Measurements from ENCODE around the gene WNT4.

Gene WNT4

GRCh38 chr1:22128392-22128791 is 14.5 kb downstream of the WNT4 start:
- DNase-seq = no peak

GRCh38 chr1:22127731-22128130 is 15.2 kb downstream of the WNT4 start:
- no peak for DNase-seq

GRCh38 chr1:22127248-22127647 is 15.6 kb downstream of the WNT4 start:
- DNase-seq = no peak

DNA sequence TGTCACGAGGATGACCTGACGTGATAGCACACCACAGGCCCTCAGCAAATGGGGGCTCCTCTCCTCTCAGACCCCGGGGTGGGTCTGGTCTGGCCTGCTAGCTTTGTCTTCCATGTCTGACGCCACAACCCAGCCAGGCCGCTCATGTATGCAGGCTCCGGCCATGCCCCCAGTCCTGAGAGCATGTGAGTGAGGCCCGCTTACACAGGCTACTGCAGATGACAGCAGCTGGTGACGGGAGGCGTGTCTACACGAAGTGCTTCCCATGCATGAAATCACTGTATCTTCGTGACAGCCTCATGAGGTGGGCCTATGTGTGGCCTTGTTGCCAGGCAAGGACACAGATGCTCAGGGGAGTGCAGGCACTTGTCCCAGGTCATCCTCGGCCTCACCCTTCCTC is 16.4 kb downstream of the WNT4 start:
- no peak for DNase-seq

DNA sequence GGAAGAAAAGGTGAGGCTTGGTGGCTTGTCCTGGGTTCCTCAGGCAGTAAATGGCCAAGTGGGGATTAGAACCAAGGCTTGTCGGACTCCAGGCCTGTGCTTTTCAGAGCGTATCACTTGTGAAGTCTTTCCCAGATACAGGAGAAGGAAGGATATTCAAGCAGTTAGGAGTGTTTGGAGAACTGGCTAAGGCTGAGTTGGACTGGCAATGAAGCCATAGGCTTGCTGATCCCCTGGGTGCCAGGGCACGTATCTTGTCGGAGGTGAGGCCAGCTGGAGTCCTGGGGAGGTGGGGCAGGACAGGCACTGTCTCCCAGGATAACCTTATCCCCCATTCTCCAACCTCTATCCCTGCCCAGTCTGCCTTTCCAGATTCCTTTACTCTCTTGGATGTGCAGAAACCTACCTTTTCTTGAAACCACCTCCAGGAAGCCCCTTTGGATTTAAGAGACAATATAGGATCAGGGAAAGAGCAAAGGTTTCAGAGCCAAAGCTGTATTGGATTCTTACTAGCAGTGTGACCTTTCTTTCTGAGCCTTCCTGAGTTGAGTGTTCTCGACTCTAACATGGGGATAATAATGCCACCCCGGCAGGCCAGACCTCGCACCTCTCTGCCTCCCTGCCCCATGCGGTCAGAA is 18.2 kb downstream of the WNT4 start:
- no peak for DNase-seq

- DNase-seq = no peak
Observed at GRCh38 chr1:22123901-22124404, 18.9 kb downstream of the WNT4 start.

GRCh38 chr1:22123071-22123390 is 19.9 kb downstream of the WNT4 start:
- DNase-seq = no peak

GRCh38 chr1:22122273-22123070 is 20.4 kb downstream of the WNT4 start:
- no peak for DNase-seq

DNA sequence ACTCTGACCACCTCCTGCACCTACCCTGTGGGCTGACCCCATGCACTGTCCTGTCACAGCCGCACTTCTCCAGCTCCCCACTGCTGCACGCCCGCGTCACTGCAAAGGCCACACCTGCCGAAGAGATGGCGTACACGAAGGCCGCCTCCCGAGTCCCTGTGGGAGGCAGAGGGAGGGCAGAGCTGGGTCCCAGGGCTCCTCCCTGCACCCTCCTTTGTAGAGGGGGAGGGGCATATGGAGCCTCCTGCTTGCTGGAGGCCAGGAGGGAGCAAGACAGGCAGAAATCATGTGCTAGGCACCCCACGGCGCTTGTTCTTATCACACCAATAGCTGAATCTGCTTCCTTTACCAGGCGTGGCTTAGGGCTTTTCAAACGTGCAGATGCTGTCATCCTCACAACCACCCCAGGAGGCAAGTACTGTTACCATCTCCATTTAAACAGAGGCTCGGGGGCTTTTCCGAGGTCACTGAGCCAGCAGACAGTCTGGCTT is 21.4 kb downstream of the WNT4 start:
- DNase-seq = peak; percentile 44

DNA sequence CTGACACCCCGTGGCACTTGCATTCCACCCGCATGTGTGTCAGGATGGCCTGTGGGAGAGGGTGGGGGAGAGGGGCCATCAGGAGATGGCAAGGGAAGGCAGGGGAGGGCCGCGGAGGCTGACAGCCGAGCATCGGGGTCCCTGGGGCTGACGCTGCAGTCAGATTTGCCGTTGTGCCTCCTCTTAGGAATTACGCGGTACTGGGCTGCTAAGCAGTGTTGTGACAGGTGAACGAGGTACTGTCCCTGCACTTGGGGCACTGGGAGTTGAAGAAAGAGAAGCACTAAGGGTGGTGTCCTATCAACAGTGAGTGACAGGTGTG is 22.5 kb downstream of the WNT4 start:
- no peak for DNase-seq

DNA sequence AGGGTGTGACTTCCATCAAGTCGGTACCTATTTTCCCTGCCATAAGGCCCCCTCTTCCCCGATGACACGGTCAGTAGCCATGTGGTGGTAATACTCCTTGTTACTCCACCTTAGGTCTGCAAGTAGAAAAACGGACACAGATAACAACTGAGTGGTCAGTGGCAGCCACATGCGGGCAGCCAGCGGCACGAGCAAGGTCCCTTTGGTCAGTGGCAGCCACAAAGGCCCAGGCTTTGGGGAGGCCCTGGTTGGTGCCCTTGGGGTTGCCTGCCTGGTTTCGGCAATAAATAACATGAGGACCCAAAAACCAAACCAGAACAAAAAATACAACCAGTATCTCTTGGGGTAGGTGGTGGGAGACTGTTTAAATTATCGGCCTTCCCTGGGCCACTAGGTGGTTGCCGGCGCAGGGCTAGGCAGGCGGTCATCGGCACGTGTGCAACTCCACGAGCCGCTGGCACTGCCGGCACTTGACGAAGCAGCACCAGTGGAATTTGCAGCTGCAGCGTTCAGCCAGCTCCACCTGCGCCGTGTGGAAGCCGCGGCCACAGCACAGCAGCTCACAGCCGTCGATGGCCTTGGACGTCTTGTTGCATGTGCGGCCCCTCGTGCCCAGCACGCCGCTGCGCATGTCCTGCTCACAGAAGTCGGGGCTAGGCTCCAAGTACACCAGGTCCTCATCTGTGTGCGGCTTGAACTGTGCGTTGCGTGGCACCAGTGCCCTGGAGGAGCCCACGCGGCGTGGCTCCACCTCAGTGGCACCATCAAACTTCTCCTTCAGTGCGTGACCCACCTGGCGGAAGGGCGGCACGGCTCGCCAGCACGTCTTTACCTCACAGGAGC is 23.1 kb downstream of the WNT4 start:
- DNase-seq = no peak

DNA sequence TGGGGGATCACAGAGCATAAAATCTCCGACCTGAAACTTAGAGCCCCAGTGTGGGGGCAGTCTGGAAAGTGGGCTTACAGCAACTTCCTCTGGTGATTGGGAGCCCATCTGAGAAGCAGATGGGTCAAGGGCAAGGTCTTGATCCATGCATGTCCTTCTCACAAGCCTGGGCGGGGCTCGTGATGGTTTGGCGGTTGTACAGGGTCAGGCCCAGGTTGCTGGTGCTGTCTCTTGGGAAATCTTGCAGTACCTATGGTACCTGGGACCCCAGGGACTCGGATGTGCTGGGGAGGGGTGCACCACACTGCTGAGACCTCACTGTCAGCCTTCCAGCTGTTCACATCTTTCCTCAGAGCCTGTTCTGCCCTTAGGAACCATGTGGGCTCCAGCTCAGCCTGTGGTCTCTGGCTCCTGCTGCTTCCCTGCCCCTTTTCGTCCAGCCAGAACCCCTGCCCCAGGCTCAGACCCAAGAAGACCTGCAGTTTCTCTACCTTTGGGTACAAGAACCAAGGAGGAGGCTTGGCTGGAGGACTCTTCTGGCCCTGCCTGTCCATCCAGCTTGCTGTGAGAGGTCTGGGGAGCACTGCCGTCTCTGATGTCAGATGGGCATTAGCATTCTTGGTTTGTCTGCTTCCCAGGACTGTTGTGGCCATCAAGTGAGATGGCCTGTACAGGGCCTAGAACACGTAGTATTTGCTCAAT is 24.5 kb downstream of the WNT4 start:
- DNase-seq = no peak

DNA sequence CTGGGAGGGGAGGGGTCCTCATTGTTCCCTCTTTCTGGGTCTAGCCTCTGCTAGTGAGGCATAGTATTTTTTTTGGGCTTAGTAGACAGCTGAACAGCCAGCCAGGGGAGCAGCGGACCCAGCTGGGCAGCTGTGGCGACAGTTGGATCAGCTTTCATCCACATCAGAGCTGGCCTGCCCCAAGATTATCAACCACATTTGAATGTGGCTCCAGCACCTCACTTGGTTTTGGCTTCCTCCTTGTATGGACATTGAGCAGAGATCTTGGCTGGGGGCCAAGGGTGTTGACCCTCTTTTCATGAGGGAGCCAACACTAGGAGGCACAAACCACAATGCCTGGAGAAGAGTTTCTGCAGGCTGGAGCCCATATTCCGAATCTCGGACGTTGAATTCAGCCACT is 25.0 kb downstream of the WNT4 start:
- peak; percentile 52 for DNase-seq

DNA sequence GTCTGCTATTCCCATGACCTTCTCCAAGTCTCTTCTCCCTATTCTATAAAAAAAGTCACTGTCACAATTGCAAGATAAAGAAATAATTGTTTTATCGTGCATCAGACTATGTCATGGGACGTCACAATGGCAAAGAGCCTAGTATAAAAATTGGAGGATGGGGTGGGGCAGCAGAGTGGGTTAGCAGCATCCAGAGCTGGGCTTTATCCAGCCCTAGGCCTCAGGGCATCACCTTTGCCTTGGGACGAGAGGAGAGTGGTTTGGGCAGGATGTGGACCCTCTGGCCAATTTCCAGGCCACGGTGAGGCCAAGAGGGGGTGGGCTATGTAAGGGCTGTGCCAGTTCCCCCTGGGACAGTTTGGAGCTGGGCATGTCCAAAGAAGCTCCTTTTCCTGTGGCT is 25.7 kb downstream of the WNT4 start:
- no peak for DNase-seq

DNA sequence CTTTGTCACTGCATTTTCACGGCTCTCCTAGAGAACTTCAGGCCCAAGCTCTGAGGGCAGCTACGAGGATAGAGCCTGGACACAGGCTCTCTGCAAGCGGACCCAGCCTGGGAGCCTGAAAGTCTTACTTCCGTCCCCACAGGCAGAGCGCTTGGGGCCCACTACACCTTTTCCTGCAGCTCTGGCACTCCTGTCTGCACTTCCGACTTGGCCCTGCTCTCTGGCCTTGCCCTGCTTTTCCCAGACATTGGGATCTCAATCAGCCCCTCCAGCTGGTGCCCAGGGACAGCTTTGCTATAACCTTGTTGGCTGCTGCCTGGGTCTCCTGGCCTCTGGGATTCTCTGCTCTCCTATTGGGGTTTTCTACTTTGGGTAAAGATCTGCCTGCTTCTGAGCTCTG is 27.6 kb downstream of the WNT4 start:
- DNase-seq = no peak

DNA sequence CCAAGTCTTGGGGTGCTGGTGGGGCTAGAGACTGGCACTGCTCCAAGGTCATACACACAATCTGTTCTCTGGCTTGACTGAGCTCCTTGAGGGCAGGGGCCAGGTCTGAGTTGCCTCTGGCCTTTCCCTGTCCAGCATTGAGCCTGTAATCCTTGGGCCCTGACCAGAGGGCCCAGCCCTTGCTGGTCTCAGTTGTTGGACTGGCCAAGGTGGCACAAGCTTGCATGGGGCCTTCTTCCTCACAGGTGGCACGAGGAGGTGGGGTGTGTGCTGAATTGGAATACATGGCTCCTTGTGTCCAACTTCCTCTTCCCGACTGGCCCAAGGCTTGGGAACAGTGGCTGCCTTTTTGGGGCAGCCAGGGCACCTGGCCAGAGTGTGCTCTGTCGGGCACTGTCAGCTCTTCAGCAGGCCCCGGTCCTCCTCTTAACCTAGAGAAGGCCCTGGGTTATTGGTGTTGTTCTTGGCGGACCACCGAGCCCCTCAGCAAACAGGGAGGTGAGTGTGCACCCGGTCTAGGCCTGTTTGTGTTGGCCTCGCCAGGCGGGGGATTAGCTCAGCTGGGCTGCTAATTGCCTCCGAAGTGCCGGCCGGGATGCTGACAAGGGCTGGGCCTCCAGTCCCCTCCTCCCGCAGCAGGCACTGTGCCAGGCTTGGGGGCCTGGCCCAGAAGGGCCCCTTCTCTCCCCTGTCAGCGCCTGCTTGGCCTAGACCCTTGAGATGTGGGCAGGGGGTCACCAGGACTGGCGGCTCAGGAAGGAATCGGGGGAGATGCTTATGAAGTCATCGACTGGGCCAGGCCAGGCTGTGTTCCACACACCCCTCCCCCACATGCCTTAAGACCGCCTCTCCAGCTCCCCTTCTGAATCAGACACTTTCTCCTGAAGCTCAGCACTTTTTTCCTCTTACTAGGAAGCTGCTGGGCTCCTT is 28.5 kb downstream of the WNT4 start:
- DNase-seq = no peak

DNA sequence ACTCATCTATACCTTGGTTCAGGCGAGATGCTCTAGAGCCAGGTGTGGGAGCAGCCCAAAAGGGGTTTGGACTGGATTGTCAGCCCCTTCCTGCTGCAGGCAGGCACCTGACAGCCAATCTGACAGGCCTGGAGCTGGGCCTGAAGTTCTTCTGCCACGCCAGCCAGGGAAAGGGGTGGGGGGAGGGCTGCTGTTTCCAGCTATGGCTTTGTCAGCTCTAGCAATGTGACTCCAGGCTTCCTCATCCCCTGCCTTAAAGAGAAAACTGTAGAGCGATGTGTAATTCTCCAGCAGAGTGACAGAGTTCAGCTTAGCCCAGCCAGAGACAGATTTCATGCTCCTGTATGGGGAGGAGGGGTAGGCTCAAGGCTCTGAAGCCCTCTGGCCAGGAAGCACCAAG is 30.3 kb downstream of the WNT4 start:
- no peak for DNase-seq

- DNase-seq = no peak
Observed at GRCh38 chr1:22111620-22112019, 31.3 kb downstream of the WNT4 start.

DNA sequence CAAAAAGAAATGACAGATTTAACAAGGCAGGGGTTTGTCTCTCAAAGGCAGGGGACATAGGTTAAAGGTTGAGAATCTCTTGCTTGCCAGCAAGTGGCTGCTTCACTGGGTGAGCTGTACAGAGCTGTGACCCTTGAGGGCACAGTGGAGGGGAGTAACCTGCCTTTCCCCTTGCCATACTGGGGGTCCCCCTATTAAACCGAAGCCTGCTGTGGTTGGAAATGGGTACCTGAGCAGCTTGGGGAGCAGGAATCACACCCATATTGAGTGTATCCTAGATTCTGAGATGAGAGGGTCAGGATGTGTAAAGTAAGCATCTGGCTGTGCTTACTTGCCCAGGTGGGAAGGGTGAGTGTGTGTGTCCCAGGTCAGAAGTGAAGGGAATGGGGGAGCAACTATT is 31.8 kb downstream of the WNT4 start:
- DNase-seq = no peak

GRCh38 chr1:22110016-22110415 is 32.9 kb downstream of the WNT4 start:
- DNase-seq = no peak

- no peak for DNase-seq
Observed at GRCh38 chr1:22108339-22109105, 34.4 kb downstream of the WNT4 start.

Measured in hematopoietic multipotent progenitor cell treated with erythropoietin and hydrocortisone succinate and interleukin-3 and kit ligand, for 8 days (in vitro differentiated cells).